ENCODE results near the gene GREM2. TPM values are rescaled to one million over a fixed set of nuclear protein-coding genes. Genes with fewer than 3 reads are reported as not detected.

GREM2 gene
- total and polyA plus RNA-seq, 2 of the 4 experiments (the other 2 are of a cell fraction) = 3.0 to 14.2 TPM

GRCh38 chr1:240457203-240457602, 154.8 kb downstream of the GREM2 start:
- POLR2A ChIA-PET (ENCODE audit: unreplicated experiment) = no interaction called here

More at GRCh38 chr1:240457203-240457602, 154.8 kb downstream of the GREM2 start:
- no peak for ATAC-seq (ENCODE audit: low read depth)
- TF ChIP-seq RFX5 (IDR thresholded peaks at IDR 0.05; ENCODE audit: low read depth, low read length) = no peak
- TF ChIP-seq FOS (IDR thresholded peaks at IDR 0.05; ENCODE audit: low read depth, low read length) = no peak
- TF ChIP-seq, protein P1, sequence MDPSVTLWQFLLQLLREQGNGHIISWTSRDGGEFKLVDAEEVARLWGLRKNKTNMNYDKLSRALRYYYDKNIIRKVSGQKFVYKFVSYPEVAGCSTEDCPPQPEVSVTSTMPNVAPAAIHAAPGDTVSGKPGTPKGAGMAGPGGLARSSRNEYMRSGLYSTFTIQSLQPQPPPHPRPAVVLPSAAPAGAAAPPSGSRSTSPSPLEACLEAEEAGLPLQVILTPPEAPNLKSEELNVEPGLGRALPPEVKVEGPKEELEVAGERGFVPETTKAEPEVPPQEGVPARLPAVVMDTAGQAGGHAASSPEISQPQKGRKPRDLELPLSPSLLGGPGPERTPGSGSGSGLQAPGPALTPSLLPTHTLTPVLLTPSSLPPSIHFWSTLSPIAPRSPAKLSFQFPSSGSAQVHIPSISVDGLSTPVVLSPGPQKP (IDR thresholded peaks at IDR 0.05; ENCODE audit: borderline replicate concordance, low read depth, low read length) = no peak
- no peak for TF ChIP-seq RAD21 (IDR thresholded peaks at IDR 0.05; ENCODE audit: low read length)
- TF ChIP-seq MXI1 (IDR thresholded peaks at IDR 0.05; ENCODE audit: borderline replicate concordance, low read depth, low read length) = no peak
- no peak for TF ChIP-seq NFE2L2 (IDR thresholded peaks at IDR 0.05; ENCODE audit: low read depth, low read length)
- TF ChIP-seq SMC3 (IDR thresholded peaks at IDR 0.05; ENCODE audit: low read depth, low read length) = no peak
- no peak for TF ChIP-seq CHD1 (IDR thresholded peaks at IDR 0.05; ENCODE audit: low read depth, low read length)
- no peak for TF ChIP-seq RCOR1 (IDR thresholded peaks at IDR 0.05; ENCODE audit: insufficient replicate concordance, low read length)
- TF ChIP-seq BHLHE40 (IDR thresholded peaks at IDR 0.05; ENCODE audit: low read depth, low read length) = no peak
- TF ChIP-seq, protein P2, sequence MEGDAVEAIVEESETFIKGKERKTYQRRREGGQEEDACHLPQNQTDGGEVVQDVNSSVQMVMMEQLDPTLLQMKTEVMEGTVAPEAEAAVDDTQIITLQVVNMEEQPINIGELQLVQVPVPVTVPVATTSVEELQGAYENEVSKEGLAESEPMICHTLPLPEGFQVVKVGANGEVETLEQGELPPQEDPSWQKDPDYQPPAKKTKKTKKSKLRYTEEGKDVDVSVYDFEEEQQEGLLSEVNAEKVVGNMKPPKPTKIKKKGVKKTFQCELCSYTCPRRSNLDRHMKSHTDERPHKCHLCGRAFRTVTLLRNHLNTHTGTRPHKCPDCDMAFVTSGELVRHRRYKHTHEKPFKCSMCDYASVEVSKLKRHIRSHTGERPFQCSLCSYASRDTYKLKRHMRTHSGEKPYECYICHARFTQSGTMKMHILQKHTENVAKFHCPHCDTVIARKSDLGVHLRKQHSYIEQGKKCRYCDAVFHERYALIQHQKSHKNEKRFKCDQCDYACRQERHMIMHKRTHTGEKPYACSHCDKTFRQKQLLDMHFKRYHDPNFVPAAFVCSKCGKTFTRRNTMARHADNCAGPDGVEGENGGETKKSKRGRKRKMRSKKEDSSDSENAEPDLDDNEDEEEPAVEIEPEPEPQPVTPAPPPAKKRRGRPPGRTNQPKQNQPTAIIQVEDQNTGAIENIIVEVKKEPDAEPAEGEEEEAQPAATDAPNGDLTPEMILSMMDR (conservative IDR thresholded peaks at IDR 0.05; ENCODE audit: low read depth, low read length) = no peak
- TF ChIP-seq POLR2A (IDR thresholded peaks at IDR 0.05; ENCODE audit: low read depth, low read length) = no peak
- TF ChIP-seq CEBPB (IDR thresholded peaks at IDR 0.05; ENCODE audit: low read depth, low read length) = no peak
- TF ChIP-seq USF2 (IDR thresholded peaks at IDR 0.05; ENCODE audit: low read depth, low read length) = no peak
- TF ChIP-seq MAFK (IDR thresholded peaks at IDR 0.05; ENCODE audit: low read depth, low read length) = no peak
- Histone ChIP-seq H3K27ac (ENCODE audit: insufficient read depth, low read length) (no peak overlapping the region), H4K5ac (ENCODE audit: low read depth, low read length) (no peak overlapping the region), H3K56ac (ENCODE audit: extremely low read depth, insufficient read depth, low read length) (no peak overlapping the region), H4K8ac (ENCODE audit: low read depth in 2 of 2, low read length in 2 of 2) (no peak overlapping the region), H2BK5ac (ENCODE audit: low read depth, low read length, poor library complexity, severe bottlenecking) (no peak overlapping the region), H2AK5ac (ENCODE audit: low read depth, low read length) (no peak overlapping the region), H3K18ac (ENCODE audit: low read depth, low read length) (no peak overlapping the region), H3K9ac (ENCODE audit: low read depth, low read length) (no peak overlapping the region), H3K9me3 (ENCODE audit: control insufficient read depth, insufficient read depth, low read length) (no peaks in the 10 kb centered on the region), H3K14ac (replicated peaks; ENCODE audit: low read depth, low read length) (no peak overlapping the region), H2BK20ac (ENCODE audit: low read depth, low read length) (no peak overlapping the region), H2BK120ac (ENCODE audit: low read depth, low read length) (no peak overlapping the region), H2AK9ac (replicated peaks; ENCODE audit: low read depth, low read length, poor library complexity) (no peak overlapping the region), H3K4me3 (ENCODE audit: insufficient read depth, low read depth, low read length) (no peak overlapping the region), H4K91ac (ENCODE audit: insufficient read depth, low read depth, low read length) (no peak overlapping the region), H3K79me1 (ENCODE audit: low read depth in 1 of 2, low read length in 2 of 2) (peaks cover 7 to 16% of the 10 kb centered on the region in 2 experiments; a peak in 3 of 4 replicates), H3K4me1 (ENCODE audit: control insufficient read depth, insufficient read depth, low read length) (peaks cover 4% of the 10 kb centered on the region; the same call in 1 of the 2 replicates), H3K23ac (ENCODE audit: low read depth, low read length) (no peak overlapping the region), H3K27me3 (ENCODE audit: control insufficient read depth, insufficient read depth, low read length) (no peaks in the 10 kb centered on the region), H2AFZ (replicated peaks; ENCODE audit: low read length, poor library complexity) (no peak overlapping the region), H3K9me1 (ENCODE audit: insufficient read depth, low read length) (peaks cover 7% of the 10 kb centered on the region), H2BK15ac (ENCODE audit: low read depth, low read length) (no peak overlapping the region), H4K20me1 (ENCODE audit: insufficient read depth, low read length) (no peaks in the 10 kb centered on the region), H3K4ac (ENCODE audit: low read depth, low read length) (no peak overlapping the region), H3K36me3 (ENCODE audit: control insufficient read depth, insufficient read depth, low read length) (no peaks in the 10 kb centered on the region), H3K4me2 (ENCODE audit: low read depth, low read length) (no peak overlapping the region)
- intact Hi-C loops (cut with micrococcal nuclease) = no loop called here
- CTCF ChIA-PET = interaction anchor here (1.0 kb wide), 1 partner anchor 234 kb away, joined by 3 read pairs; no protein-coding TSS in a partner anchor
- no CpG with 5 or more reads among the region's 5 CpGs for WGBS, 2 experiments (ENCODE audit: extremely low coverage in 2 of 2, insufficient read length in 1 of 2)
- BruUV-seq (replicated peaks) = no TSS peak
- DNase-seq = no peak
- dilution Hi-C loops (cut with HindIII; ENCODE audit: low sequenced_read_pairs, unreplicated experiment) = no loop called here
- in situ Hi-C loops (cut with MboI; ENCODE audit: low sequenced_read_pairs) = loop anchor here (25.0 kb wide), 1 partner anchor 230 kb away; no protein-coding TSS in a partner anchor

Measured in IMR-90 (cell line).